GM19035 (cell line): Measurements from ENCODE around the gene RFNG.

Experiments
- ATAC-seq: cut with Tn5 transposase; IDR thresholded peaks from one replicate; pipeline ENCODE4 v1.9.1; 2021; ENCODE audit not compliant: unreplicated experiment

RFNG gene

GRCh38 chr17:82004517-82005455 is 46.8 kb downstream of the RFNG start:
- ATAC-seq, result no peak

GRCh38 chr17:82003411-82004381 is 47.9 kb downstream of the RFNG start:
- ATAC-seq, result no peak

GRCh38 chr17:82001571-82002056 is 50.0 kb downstream of the RFNG start:
- no peak for ATAC-seq

GRCh38 chr17:82000803-82001570 is 50.6 kb downstream of the RFNG start:
- no peak for ATAC-seq

- no peak for ATAC-seq
These were observed 51.4 kb downstream of the RFNG start for GRCh38 chr17:81999976-82000802.

- no peak for ATAC-seq
These were observed 52.0 kb downstream of the RFNG start for GRCh38 chr17:81999587-81999975.

GRCh38 chr17:81998691-81999438 is 52.7 kb downstream of the RFNG start:
- ATAC-seq, result no peak

GRCh38 chr17:81998212-81998611 is 53.4 kb downstream of the RFNG start:
- no peak for ATAC-seq
